AG08395 (cell line): Measurements from ENCODE around the gene ARMS2.

Source experiments
- DNase-seq: peaks from one replicate; pipeline ENCODE4 v3.0.0; 2012; ENCODE audit warnings: mixed read lengths, low spot score

Gene ARMS2

GRCh38 chr10:122454603-122455080 is at the start of gene ARMS2:
Gene ARMS2 (plus strand): TSS chr10:122454653. CDS start chr10:122454728, 75 bp downstream.
- DNase-seq: no peak

DNA sequence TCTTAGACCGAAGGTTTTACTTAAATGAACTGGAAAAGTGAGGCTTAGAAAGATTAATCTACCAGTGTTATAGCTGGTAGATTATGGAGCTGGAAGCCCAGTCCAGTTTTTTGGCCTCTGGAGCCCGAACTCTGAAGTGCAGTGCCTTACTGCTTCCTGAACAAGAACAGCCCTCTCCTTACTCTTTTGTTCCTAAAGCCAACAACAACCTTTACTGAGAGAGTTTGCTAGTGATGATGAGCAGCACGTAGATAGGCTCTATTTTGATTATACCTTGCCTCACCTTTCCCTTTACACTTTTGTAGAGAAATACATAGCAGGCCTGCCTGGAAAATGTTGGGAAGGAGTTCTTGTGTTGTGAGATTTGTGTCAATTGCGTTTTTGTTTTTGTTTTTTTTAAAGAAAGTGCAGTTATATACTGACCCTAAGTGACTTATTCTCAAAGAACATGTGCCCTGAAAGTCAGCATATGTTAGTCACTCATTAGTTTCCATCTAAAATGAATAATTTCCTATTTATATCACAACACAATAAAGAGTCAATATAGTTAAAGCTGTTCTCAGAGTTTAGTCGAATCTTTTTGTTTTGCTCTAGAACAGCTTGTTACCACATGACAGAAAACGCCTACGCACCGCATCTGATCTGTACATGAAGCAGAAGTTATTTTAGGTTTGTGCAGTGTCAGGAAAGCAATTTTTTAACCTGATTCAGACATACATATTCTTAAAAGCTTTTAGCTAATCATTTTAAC is 46.9 kb upstream of the ARMS2 start:
- DNase-seq: no peak

DNA sequence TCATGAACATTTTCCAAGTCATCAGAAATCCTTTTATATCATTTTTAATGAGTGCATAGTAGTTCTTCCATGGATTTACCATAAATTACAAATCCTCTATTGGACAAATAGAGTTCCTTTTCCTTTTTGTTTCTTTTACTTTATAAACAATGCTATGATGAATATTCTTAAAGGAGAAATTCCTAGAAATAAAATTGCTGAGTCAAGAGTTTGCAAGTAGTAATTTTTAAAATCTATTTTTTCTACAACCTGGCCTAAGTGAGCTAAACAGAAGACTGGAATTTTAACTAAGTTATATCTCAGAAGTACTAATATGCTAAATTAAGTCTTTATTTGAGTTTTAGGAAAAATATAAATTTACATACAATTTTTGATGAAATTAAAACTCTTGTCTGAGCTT is 41.1 kb upstream of the ARMS2 start:
- DNase-seq: no peak

GRCh38 chr10:122417667-122418066 is 36.8 kb upstream of the ARMS2 start:
- DNase-seq: peak; percentile 5

- no peak for DNase-seq
Measured at GRCh38 chr10:122419016-122419415, 35.4 kb upstream of the ARMS2 start.

GRCh38 chr10:122419876-122420623 is 34.4 kb upstream of the ARMS2 start:
- DNase-seq: peak; percentile 65

DNA sequence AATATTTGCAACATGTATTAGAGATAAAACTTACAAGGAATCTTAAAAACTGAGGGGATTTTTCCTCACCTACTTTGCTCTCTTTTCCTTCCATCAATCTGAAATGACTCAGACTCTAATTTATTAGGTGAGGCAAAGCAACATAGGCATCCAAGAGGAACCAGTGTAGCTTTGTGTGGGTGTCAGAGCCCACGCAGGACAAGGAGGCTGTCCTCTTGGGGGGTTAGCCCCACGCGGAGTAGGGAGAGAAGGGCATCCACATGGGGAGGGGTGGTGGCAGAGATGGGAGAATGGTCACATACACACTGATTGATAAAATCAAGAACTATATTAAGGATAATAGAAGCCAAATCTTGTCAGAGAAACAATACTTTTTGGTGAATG is 33.8 kb upstream of the ARMS2 start:
- no peak for DNase-seq

- DNase-seq: no peak
Measured at GRCh38 chr10:122421054-122421625, 33.3 kb upstream of the ARMS2 start.

- DNase-seq: no peak
Measured at GRCh38 chr10:122421742-122422141, 32.7 kb upstream of the ARMS2 start.

GRCh38 chr10:122422266-122422989 is 32.0 kb upstream of the ARMS2 start:
- no peak for DNase-seq

GRCh38 chr10:122424059-122424458 is 30.4 kb upstream of the ARMS2 start:
- no peak for DNase-seq

DNA sequence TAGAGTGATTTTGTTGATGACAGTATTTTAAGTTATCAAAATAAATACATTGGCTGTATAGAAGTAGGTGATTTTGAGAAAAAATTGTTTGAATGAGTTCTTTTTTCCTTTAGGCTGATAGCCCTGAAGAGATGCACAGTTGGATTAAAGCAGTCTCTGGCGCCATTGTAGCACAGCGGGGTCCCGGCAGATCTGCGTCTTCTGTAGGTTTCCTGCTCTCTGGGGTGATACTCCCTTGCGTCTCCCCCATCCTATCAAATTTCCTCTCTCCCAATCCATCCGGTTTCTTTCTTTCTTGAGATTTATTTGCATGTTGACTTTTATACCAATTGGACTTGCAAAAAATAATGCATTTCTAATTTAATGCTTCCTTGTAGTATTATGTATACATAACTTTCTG is 27.6 kb upstream of the ARMS2 start:
- no peak for DNase-seq

DNA sequence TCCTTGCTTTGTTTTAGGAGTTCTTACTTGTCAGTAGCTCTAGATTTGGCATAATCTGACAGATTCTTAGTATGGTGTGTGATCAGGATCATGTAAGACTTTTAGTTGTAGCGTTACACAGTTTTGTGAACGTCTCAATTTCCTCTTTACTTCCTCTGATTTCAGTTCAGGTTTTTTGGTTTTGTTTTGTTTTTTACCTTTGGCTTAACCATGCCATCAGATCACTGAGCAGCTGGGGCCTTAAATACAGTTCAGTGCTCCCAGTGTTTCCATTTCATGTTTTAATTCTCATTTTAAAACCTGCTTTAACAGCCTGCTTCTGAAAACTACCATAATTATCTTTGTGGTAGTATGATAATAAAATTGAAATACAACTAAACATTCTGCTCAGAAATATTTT is 27.2 kb upstream of the ARMS2 start:
- no peak for DNase-seq

- DNase-seq: peak; percentile 51
Measured at GRCh38 chr10:122435212-122435827, 19.1 kb upstream of the ARMS2 start.

DNA sequence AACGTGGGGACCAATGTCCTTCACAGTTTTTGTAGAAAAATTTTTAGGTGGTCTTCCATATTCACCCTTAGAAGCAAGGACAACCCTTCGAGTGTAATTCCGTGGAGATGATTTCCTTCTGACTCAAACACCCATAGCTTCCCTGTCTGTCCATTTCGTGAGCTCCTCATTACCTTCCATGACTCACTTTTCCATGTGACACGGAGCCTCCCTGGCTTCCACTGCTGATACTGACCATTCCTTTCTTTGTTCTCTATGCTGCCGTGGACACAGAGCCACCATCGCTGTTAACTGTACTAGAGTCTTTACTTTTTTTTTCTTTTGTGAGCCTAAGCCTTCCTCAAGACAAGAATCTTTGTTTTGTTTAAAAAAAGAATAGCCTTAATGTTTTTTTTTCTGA is 12.5 kb upstream of the ARMS2 start:
- peak; percentile 80 for DNase-seq

- DNase-seq: no peak
Measured at GRCh38 chr10:122445469-122445868, 9.0 kb upstream of the ARMS2 start.

- no peak for DNase-seq
Measured at GRCh38 chr10:122445904-122446303, 8.5 kb upstream of the ARMS2 start.

GRCh38 chr10:122446668-122447423 is 7.6 kb upstream of the ARMS2 start:
- no peak for DNase-seq

DNA sequence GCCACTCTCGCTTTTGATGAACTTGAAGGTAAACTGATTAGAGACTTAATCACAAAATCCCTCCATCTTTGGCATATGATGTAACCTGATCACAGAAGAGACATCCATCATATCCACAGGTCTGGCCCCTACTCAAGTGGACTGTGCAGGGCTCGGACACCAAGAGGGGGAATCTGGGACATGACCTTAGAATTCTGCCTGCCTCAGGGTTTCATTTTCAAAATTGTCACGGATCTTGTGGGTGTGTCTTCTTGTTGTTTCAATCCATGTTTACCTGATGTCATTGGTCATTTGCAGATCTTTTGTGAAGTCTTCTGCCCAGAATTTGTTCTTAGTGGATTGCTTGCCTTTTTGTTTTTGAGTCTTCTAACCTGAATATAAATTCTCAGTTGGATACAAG is 5.9 kb upstream of the ARMS2 start:
- DNase-seq: no peak

DNA sequence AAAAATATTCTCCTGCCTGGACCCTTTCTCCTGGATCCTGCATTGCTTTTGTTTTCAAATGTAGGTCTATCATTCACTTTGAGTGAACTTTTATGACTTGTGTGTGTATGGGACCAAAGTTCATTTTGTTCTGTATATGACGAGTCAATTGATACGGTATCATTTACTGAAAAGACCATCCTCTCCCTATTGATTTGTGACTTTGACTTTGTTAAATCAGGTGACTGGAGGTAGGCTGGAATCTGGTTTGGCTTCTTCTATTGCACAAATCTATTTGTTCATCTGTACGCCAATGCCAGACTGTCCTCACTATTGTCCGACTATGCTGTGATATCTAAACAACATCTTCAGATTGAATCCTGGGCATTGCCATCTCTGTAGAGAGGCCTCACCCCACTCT is 5.3 kb upstream of the ARMS2 start:
- DNase-seq: no peak

DNA sequence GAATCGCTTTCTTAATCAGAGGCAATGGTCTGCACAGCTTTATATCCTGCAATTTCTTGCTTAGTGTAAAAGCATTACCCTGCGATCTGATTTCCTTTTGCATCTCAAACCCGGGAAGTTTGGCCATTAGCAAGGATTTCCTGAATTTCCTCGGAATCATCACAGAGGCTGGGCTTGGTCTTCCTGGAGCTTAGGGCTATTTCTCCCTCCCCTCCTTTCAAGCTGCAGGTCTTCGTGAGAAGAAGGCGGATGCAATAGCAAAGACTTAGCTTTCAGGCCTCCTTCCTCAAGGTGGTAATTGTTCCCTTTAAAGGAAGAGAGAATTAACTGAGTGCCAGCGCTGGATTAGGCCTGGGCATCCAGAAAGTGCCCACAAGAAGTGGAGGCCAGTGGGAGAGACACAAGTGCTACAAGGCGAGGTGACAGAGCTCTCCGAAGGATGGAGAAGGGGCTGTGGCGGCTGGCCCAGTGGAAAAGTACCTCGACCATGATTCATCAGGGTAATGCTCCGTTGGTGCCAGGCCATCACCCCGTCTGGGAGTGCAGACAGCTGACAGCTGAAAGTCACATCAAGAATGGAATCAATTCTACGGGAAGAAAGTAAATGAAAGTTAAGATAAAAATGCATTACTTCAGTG is 4.0 kb upstream of the ARMS2 start:
- no peak for DNase-seq
